Activated CD8-positive, alpha-beta memory T cell treated with anti-CD3 and anti-CD28 coated beads, Interleukin-2, amount 50 U/mL, for 1 hour (primary cell): ENCODE results near the gene KCTD6.

Source experiments
- DNase-seq: peaks from one replicate; pipeline ENCODE4 v3.0.0-alpha.2; 2020; ENCODE audit errors: extremely low read depth

The KCTD6 gene

DNA sequence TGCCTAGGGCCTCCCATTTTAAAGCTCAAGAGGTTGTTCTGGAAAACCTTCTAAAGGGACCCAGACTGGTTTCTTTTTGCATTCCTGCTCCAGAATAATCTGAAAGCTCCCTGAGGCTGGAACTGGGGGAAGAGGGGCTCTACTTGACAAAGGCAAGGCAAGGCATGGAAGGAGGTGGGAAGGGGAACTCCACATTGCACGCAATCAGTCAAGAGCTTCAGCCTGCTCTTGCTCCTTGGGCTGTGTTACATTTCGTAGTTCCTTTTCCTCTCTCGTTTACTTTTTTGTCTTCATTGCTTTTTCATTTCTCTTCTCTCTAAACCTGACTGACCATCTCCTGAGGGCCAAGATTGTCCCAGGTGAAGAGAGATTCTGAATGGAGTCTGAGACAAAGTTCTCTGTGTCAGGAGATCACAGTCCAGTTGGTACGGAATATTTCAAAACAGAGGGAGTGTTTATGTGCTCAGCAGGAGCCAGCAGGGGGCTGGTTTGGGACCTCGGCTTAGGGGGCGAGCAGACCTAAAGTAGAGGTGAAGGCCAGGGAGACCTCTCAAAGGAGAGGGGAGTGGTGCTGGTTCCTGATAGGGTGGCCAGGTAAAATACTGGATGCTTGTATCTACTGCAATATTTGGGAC is 6.0 kb upstream of the KCTD6 start:
- DNase-seq = no peak

- DNase-seq = no peak
These were observed 4.6 kb upstream of the KCTD6 start for GRCh38 chr3:58487140-58487886.

GRCh38 chr3:58488967-58489366 is 2.9 kb upstream of the KCTD6 start:
- DNase-seq = no peak

DNA sequence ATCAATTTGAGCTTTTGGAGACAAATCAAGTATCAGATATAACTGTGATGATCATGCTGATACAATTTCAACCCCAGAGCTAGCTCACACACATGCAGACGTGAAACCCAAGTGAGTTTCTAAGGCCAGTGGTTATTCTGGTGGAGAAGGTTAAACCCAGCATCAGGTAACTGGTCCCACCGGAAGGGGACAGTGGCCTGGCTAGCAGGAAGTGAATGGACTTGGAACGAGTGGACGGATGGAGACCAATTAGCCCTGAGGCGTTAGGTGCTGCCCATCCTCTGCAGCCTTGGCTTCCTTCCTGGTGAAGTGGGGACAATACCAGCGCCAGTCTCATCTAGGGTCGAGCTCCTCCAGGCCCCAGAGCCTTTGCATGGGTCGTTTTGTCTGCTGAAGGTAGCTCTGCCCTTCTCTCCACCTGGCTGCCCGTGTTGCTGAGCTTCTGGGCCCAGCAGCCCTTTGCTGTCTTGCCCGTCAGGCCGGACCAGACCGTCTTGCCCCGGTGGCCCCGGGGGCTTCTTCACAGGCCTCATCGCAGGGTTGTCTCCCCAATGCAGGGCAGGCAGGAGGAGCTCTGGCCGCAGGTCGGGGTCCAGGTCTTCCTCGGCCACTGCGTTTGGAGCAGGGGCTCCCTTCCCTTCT is 915 bp upstream of the KCTD6 start:
- DNase-seq = no peak

GRCh38 chr3:58492494-58492905 is 604 bp downstream of the KCTD6 start:
- DNase-seq = no peak

DNA sequence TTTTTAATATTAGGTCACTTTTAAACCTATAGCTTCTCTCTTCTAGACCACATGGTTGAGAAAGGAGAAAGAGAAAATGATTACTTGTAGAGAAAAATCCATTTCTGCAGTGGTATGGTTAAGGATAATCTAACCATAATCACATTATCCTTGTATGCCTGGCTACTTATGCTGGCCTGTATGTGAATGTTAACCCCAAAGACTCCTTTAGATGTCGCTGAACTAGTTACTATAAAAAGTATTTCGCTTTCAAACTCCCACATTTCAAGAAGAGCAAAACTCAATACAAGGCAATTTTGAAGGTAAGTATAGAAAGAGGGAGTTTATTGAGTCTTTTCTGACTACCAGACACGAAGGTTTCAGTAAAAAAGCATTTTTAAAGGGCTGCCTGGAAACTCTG is 2.2 kb downstream of the KCTD6 start:
- no peak for DNase-seq

DNA sequence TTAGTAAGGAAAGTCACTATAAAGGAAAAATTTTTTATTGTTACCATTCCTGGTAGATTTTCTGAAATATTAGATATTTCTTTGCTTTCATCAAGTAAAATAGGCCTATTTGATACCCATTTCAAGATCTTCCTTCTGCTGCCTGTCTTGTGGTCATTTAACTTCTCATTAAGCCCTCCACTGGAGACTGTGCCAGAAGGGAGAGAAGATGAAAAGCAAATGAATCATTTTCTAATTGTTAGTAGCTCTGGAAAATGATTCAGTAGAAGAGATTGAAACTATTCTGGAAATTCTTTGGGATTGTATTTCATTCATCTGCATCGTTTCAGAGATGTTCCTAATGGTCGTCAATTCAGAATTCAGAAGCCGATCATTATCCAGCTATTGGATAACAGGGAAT is 3.2 kb downstream of the KCTD6 start:
- no peak for DNase-seq

GRCh38 chr3:58496206-58496857 is 4.4 kb downstream of the KCTD6 start:
- DNase-seq = no peak

DNA sequence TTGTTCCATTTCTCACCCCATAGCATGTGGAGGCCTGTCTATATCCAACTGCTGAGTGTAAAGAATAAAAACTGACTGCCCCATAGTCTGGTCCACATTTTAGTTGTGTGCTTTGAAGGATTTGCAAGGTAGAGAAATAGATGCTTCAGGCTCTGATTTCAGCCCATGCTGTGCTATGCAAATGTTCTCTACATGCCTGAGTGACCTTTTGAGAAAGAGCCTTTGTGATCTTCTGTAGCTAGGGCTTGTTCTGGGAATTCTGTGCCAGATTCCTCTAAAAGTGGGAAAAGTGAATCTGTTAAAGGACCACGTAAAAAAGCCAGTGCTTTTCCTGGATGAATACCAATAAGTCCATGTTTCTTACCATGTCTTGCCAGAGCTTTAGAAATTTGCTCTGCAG is 5.2 kb downstream of the KCTD6 start:
- no peak for DNase-seq

DNA sequence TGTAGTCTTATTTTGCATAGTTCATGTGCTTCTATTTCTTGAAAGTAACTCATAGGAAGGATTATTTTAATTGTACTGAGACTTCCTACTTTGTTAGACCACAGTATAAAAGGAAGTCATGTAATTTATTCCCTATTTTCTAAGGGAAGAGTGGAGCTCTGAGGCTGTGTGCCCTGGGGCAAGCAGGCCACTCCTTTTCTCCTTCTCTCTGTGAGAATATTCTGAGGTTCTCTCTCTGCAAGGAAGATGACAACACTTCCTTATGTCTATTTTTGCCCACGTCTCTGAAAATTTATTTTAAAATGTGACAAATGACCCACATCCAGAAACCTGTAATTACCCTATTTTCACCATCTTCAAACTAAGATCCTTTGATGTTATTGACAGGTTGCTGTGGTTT is 11.0 kb downstream of the KCTD6 start:
- DNase-seq = no peak

DNA sequence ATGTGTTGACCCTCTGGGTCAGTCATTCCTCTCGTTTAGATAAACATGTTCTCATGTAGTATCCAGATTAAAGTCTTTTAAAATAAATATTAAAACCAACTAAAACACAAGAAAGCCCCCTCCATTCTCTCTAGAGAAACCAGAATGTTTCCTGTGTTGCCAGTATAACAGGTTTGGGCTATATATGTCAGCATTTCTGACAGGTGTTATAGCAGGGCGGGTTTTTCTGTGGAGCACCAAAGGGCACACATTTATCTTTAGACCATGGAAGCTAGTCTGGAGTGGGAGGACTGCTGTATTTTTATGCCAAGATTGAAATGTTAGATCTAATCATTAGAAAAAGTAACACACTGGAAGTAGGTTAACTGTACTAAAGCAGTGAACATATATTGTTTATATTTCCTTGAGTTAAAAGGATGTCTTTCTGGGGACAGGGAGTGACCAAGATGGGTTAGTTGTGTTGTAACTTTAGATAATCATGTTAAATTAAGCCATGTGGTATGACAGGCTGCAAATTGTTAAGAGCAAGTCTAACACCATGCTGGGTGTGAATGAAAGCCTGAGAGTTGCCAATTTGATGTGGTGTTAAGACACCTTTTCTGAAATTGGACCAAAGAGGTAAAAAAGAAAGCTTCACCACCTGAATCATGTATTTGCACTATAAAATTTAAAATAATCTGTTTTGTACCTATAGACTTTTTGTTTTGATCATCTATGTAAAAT is 15.6 kb downstream of the KCTD6 start:
- DNase-seq = no peak

- DNase-seq = no peak
These were observed 16.5 kb downstream of the KCTD6 start for GRCh38 chr3:58508437-58508836.

DNA sequence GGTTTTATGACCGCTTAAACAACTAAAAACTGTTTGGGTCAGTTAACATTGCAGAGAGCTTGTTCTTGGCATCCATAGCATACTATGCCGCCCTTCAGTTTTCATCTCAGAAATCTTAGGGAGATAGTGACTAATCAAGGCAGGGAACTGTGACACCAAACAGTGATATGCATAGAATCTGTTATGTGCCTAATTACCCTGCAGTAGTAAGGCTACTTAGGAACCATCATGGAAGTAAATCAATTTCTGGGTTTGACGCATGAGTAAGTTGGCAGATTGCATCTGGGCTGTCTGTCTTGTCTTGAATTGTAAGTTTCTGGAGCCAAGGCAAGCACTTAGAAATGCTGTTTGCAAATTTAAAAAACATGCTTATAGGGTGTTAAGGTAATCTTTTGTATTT is 22.5 kb downstream of the KCTD6 start:
- DNase-seq = no peak

- no peak for DNase-seq
These were observed 26.4 kb downstream of the KCTD6 start for GRCh38 chr3:58518291-58518789.

DNA sequence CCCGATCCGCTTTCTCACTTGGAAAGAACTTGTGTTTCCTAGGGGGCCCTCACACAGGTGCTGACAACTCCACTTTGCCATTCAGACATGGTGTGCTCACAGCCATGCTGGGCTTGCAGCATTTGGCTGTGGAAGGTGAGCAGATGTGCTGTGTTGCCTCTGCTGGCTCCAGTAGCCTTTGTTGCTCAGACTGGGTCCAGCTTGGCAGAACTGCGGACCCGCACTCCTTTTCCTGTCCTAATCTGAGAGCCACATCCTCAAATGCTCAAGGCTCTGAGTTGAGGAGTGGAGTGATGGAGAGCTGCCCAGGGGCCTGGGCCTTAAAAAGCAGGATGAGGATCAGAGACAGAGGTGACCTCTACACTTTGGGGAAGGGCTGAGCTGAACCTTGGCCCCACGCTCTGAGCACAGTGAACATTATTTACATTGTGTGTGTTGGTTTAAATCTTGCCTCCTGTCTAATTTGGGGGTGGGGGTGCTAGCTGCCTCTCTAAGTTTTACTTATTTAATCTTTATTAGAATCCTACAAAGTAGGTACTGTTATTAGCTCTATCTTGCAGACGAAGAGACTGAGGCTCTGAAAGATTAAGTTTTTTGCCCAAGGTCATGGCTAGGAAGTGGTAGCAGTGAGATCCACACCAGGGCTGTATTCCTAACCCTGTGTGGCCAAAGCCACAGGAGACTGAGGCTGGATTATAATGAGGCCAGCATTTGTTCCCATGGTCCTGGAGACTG is 27.9 kb downstream of the KCTD6 start:
- no peak for DNase-seq

GRCh38 chr3:58520403-58521335 is 28.8 kb downstream of the KCTD6 start:
- DNase-seq = no peak

DNA sequence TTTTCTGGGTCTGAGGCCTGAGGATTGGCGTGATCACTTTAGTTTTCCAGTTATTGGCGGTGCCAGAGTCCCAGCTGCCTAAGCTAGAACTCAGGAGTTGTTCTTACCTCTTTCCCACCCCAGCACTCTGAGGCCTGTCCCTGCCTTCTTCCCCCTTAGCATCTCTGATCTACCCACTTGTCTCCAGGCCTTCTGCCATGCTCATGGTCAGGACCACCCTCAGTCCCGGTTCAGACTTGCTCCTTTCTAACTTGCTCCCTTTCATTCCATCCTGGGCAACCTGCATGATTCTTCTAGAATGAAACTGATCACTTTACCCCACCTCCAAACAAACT is 29.4 kb downstream of the KCTD6 start:
- DNase-seq = no peak

DNA sequence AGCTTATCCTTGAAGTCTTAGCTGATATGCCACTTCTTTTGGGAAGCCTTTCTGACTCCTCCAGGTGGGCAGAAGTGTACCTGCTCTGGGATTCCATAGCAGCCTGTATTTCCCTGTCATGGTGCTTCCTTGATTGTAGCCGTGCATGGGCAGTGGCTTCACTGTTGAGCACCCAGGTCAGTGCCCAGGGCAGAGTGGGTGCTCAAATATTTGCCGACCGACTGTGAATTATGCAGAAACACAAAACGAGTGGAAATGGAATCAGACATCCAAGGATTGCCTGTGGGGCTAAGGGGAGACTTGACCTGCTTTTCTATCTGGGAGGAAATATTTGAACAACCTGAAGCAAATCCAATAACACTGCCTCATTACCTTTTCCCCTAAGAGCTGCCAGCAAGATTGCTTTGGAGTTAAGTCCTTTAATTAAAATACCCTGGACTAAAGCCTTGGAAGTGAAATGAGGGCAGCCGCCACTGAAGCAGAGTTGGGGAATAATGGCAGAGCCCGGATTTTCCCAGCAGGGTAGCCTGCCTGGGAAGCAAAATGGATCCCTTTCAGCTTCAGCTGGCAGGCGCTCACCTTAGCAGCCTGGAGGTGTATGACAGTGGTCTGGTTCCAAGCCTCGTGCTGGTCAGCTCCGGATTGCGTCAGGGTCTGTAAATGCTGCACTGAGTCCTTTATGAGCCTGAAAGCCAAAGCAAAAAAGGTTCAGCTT is 30.2 kb downstream of the KCTD6 start:
- DNase-seq = no peak

DNA sequence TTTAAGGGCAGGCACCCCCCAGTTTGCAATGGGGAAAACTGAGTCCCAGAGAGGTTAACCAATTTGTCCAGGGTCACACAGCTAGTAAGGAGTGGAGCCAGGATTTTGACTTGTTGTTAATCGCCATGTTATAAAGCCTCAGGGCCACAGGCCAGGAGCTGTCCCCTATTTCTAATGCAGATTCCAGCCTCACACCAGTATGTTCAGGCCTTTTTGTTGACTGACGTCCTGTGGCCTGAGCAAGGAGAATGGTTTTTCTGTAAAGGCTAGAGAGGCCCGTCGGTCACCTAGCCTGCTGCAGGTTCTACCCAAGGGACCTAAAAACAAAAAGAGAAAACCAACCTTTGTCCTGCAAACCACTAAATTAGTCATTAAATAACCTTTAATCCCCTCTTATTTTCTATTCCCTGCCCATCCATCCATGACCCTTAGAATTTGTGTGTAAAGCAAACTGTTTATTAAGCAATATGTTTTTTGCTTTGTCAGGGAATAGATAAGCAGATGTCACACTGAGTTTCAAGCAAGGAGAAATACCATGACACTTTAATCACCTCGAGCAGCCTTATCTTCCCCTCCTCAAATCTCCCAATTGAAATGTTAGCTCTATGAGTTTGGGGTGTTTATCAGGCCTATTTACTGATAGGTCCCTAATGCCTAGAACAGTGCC is 31.0 kb downstream of the KCTD6 start:
- DNase-seq = no peak
